Kidney capillary endothelial cell (primary cell): ENCODE measurements around the gene SECTM1.
A peak's percentile ranks its signal among the peaks of the same experiment; 100 is the strongest.

Source experiments
- DNase-seq: peaks from one replicate; pipeline ENCODE4 v3.0.0-alpha.2; 2018; ENCODE audit warnings: low spot score

The SECTM1 gene

GRCh38 chr17:82315703-82316358 is 17.7 kb downstream of the SECTM1 start:
- no peak for DNase-seq

- no peak for DNase-seq
Measured at GRCh38 chr17:82314727-82315605, 18.6 kb downstream of the SECTM1 start.

- DNase-seq: no peak
Measured at GRCh38 chr17:82314012-82314726, 19.4 kb downstream of the SECTM1 start.

- DNase-seq: no peak
Measured at GRCh38 chr17:82313195-82314011, 20.2 kb downstream of the SECTM1 start.

- DNase-seq: no peak
Measured at GRCh38 chr17:82311971-82312370, 21.6 kb downstream of the SECTM1 start.

- DNase-seq: no peak
Measured at GRCh38 chr17:82310877-82311276, 22.7 kb downstream of the SECTM1 start.

GRCh38 chr17:82309656-82310570 is 23.7 kb downstream of the SECTM1 start:
- DNase-seq: no peak

GRCh38 chr17:82305727-82306300 is 27.8 kb downstream of the SECTM1 start:
- DNase-seq: no peak

GRCh38 chr17:82304826-82305726 is 28.5 kb downstream of the SECTM1 start:
- DNase-seq: no peak

GRCh38 chr17:82303944-82304808 is 29.4 kb downstream of the SECTM1 start:
- no peak for DNase-seq

- no peak for DNase-seq
Measured at GRCh38 chr17:82302991-82303943, 30.3 kb downstream of the SECTM1 start.

- DNase-seq: no peak
Measured at GRCh38 chr17:82302568-82302963, 31.0 kb downstream of the SECTM1 start.

GRCh38 chr17:82301916-82302567 is 31.5 kb downstream of the SECTM1 start:
- no peak for DNase-seq

- no peak for DNase-seq
Measured at GRCh38 chr17:82301300-82301915, 32.2 kb downstream of the SECTM1 start.

- peak; percentile 61 for DNase-seq
Measured at GRCh38 chr17:82300707-82301270, 32.8 kb downstream of the SECTM1 start.

- no peak for DNase-seq
Measured at GRCh38 chr17:82300228-82300627, 33.3 kb downstream of the SECTM1 start.
